Cardiac fibroblast (primary cell): ENCODE data around the gene ABHD1.
"Not testable (repeated sequence)": the region's sequence is repeated elsewhere in the genome, so short reads cannot be mapped to it uniquely, and the experiment has no call there.

Source experiments
- DNase-seq, 2 donors: peaks; one replicate each; pipeline versions ENCODE4 v3.0.0 to v3.0.0-alpha.2; 2010; ENCODE audit warnings: low read depth in 2 of 2
- H3K4me3 ChIP-seq, 2 donors: replicated peaks in 1 of 2; 1 replicate in 1 of 2; 2 replicates in 1 of 2; pipeline ENCODE4 v1.5.1; 2011; ENCODE audit warnings: low read depth in 2 of 2, low read length in 2 of 2, mild to moderate bottlenecking in 2 of 2, moderate library complexity in 1 of 2
- TF ChIP-seq, protein P1 (sequence below): IDR thresholded peaks from one replicate; pipeline ENCODE4 v1.5.1; 2011; ENCODE audit warnings: low read depth, mild to moderate bottlenecking, low read length, inconsistent platforms

Gene ABHD1

DNA sequence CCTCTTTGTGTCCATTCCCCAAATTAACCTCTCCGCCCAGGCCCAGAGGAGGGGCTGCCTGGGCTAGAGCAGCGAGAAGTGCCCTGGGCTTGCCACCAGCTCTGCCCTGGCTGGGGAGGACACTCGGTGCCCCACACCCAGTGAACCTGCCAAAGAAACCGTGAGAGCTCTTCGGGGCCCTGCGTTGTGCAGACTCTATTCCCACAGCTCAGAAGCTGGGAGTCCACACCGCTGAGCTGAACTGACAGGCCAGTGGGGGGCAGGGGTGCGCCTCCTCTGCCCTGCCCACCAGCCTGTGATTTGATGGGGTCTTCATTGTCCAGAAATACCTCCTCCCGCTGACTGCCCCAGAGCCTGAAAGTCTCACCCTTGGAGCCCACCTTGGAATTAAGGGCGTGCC lies 23.6 kb upstream of the ABHD1 start:
- TF ChIP-seq, protein P1, sequence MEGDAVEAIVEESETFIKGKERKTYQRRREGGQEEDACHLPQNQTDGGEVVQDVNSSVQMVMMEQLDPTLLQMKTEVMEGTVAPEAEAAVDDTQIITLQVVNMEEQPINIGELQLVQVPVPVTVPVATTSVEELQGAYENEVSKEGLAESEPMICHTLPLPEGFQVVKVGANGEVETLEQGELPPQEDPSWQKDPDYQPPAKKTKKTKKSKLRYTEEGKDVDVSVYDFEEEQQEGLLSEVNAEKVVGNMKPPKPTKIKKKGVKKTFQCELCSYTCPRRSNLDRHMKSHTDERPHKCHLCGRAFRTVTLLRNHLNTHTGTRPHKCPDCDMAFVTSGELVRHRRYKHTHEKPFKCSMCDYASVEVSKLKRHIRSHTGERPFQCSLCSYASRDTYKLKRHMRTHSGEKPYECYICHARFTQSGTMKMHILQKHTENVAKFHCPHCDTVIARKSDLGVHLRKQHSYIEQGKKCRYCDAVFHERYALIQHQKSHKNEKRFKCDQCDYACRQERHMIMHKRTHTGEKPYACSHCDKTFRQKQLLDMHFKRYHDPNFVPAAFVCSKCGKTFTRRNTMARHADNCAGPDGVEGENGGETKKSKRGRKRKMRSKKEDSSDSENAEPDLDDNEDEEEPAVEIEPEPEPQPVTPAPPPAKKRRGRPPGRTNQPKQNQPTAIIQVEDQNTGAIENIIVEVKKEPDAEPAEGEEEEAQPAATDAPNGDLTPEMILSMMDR = no peak
- no peak overlapping the region for H3K4me3 ChIP-seq

DNA sequence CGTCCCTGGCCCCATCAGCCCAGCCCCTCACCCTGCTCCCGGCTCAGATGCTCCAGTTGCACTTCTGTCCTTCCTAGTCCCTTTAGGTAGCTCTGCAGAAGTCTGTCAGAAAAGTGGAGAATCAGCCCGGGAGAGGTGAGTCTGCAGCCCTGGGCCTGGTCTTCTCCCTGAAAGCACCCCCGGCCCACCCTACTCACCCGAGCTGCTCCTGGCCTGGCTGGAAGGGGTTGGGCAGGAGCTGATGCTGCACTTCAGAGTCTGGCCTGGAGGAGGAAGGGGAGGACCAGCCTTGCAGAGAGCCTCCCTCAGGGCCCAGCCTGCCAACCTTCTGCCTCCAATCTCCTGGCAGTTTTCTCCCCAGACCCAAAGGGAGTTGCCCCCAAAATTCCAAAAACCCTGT lies 21.3 kb upstream of the ABHD1 start:
- TF ChIP-seq, protein P1 = no peak
- no peak for DNase-seq
- no peak overlapping the region for H3K4me3 ChIP-seq

More for the DNA sequence above, 23.6 kb upstream of the ABHD1 start:
- no peak for DNase-seq

DNA sequence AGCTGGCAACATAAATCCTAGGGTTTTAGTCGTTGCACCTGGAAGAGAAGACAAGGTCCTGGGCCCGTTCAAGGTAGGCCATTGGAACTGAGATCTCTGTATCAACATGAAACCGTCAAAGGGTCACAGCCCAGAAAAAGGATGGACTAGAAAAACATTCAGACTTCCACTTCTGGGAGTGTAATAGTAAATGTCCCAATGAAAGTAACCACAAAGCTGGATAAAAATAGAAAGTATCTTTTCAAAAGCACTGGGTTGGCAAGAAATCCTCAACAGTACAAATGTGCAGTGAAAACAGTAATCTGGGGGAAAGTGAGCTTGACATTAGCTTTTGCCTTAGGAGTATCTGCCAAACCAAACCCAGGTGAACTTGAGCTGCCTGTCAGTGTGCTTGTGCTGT lies 17.6 kb upstream of the ABHD1 start:
- no peak overlapping the region for H3K4me3 ChIP-seq
- TF ChIP-seq, protein P1 = no peak
- no peak for DNase-seq

DNA sequence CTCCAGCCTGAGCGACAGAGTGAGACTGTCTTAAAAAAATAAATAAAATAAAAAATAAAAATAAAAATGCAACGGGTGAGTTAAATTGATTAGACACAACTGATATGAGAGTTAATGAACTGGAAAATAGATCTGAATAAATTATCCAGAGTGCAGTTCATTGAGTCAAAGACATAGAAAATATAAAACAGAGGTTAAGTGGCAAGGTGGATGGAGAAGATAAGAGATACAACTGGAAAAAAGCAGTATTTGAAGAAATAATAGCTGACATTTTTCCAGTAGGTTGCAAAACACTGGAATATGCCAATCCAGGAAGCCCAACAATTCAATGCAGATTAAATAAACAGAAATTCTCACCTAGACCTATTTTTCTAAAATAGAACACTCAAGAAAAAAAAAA lies 15.4 kb upstream of the ABHD1 start:
- TF ChIP-seq, protein P1 = no peak
- H3K4me3 ChIP-seq = no peak overlapping the region
- no peak for DNase-seq

DNA sequence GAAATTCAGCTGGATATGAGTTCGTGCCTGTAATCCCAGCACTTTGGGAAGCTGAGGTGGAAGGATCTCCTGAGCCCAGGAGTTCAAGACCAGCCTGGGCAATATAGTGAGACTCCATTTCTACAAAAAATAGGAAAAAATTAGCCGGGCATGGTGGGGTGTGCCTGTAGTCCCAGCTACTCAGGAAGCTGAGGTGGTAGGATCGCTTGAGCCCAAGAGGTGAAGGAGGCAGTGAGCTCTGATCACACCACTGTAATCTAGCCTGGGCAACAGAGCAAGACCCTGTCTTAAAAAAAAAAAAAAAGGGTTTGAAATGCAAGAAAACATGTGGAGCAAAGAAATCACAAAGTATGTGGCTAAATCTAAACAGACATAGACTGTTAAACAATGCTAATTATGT lies 14.5 kb upstream of the ABHD1 start:
- no peak overlapping the region for H3K4me3 ChIP-seq
- no peak for DNase-seq
- TF ChIP-seq, protein P1 = no peak

DNA sequence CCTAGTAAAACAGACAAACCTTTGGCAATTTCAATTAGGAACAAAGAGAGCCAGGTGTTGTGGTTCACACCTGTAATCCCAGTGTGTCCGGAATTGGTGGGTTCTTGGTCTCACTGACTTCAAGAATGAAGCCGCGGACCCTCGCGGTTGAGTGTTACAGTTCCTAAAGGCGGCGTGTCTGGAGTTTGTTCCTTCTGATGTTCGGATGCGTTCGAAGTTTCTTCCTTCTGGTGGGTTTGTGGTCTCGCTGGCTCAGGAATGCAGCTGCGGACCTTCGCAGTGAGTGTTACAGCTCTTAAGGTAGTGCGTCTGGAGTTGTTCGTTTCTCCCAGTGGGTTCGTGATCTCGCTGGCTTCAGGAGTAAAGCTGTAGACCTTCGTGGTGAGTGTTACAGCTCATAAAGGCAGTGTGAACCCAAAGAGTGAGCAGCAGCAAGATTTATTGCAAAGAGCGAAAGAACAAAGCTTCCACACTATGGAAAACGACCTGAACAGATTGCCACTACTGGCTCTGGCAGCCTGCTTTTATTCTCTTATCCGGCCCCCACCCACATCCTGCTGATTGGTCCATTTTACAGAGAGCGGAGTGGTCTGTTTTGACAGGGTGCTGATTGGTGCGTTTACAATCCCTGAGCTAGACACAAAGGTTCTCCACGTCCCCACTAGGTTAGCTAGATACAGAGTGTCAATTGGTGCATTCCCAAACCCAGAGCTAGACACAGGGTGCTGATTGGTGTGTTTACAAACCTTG lies 12.8 kb upstream of the ABHD1 start:
- DNase-seq, H3K4me3 ChIP-seq: not testable (repeated sequence)

DNA sequence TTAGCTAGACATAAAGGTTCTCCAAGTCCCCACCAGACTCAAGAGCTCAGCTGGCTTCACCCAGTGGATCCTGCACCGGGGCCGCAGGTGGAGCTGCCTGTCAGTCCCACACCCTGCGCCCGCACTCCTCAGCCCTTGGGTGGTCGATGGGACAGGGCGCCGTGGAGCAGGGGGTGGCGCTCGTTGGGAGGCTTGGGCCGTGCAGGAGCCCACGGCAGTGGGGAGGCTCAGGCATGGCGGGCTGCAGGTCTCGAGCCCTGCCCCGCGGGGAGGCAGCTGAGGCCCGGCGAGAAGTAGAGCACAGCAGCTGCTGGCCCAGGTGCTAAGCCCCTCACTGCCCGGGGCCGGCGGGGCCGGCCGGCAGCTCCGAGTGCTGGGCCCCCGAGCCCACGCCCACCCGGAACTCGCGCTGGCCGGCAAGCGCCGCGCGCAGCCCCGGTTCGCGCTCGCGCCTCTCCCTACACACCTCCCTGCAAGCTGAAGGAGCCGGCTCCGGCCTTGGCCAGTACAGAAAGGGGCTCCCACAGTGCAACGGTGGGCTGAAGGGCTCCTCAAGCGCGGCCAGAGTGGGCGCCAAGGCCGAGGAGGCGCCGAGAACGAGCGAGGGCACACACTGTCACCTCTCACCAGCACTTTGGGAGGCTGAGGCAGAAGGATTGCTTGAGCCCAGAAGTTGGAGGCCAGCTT lies 12.1 kb upstream of the ABHD1 start:
- not testable (repeated sequence) for DNase-seq, H3K4me3 ChIP-seq

DNA sequence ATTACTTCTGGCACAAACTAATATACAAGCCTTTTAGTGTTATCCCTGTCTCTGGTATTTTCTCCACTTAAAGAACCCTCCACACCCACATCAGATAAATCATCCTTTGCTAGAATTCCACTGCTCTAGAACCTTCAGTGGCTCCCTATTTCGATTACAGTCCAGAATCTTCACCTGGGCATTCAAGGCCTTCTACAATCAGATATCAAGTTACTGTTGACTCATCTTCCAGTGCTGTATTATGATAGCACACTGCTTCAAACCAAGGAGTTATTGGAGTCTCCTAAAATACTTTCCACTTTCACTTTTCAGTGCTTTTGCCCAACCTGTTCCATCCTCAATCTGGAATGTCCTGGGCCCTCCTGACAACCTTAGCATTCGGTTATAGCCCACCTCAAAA lies 8.1 kb upstream of the ABHD1 start:
- no peak for DNase-seq
- no peak overlapping the region for H3K4me3 ChIP-seq
- TF ChIP-seq, protein P1 = no peak
